ENCODE measurements around the gene ASRGL1. TPM values are rescaled to one million over a fixed set of nuclear protein-coding genes. Genes with fewer than 3 reads are reported as not detected.

The ASRGL1 gene
- total RNA-seq, 4 donors from 2014 or later, result 14.9 to 44.5 (median 35.6) TPM

DNA sequence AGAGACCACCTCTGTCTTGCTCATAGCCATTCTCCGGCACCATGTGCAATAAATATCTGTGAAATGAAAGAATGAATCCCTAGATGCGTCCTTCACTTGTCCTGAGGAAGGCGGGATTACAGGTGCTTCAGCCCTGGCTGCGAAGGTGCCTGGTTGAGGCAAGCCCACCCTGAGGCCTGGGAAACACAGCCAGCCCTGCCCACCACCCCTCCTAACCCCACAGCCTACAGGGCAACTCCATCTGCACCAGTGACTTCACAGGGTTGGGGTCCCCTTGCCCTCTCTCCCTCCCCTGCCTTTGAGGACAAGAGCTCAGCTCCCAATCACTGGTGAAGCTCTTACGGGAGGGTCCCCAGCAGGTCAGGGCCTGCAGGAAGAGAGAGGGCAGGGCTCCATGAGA, 64.1 kb downstream of the ASRGL1 start:
- H3K4me1 ChIP-seq, result peaks cover 50 to 61% (median 50%) of the 10 kb centered on the region in 4 donors

GRCh38 chr11:62401811-62402210, 64.6 kb downstream of the ASRGL1 start:
- DNase-seq, result no peak
- Histone ChIP-seq H3K4me1 (peaks cover 50 to 60% (median 50%) of the 10 kb centered on the region in 4 donors), H3K9me3 (no peaks in the 10 kb centered on the region), H3K27me3 (no peaks in the 10 kb centered on the region), H3K4me3 (no peak overlapping the region), H3K27ac (peak overlapping the region; percentile 79 to 91 (median 84)), H3K36me3 (no peaks in the 10 kb centered on the region)
- WGBS, 2 donors (ENCODE audit: low coverage in 1 of 2), result 23 to 53% methylated on average over 3 to 7 of the region's 7 CpGs
- intact Hi-C loops (cut with DNase I; ENCODE audit: low total_unique reads), result no loop called here
- in situ Hi-C loops (cut with MboI; ENCODE audit: low pct_ligation_motif_present in 1 of 4, low pct_unique_long_range_greater_than_20kb in 1 of 4, low sequenced_read_pairs in 3 of 4), result loop anchor here in 1 of 4 donors (25.0 kb wide), 1 partner anchor 285 kb away; the partner anchor contains the start of genes LRRN4CL and UBXN1
- TF ChIP-seq POLR2A (IDR thresholded peaks at IDR 0.05) (no peak), CTCF (IDR thresholded peaks at IDR 0.05) (no peak)

More for the DNA sequence above, 64.1 kb downstream of the ASRGL1 start:
- H3K27me3 ChIP-seq, result no peaks in the 10 kb centered on the region
- H3K4me3 ChIP-seq, result no peak overlapping the region
- no peaks in the 10 kb centered on the region for H3K36me3 ChIP-seq
- no peak for DNase-seq
- WGBS, 2 donors (ENCODE audit: low coverage in 1 of 2), result 78% methylated on average over 5 of the region's 5 CpGs; no CpG with 5 or more reads in 1 of the 2 donors
- H3K27ac ChIP-seq, result peak overlapping the region; percentile 79 to 91 (median 84)
- H3K9me3 ChIP-seq, result no peaks in the 10 kb centered on the region
- in situ Hi-C loops (cut with MboI; ENCODE audit: low pct_ligation_motif_present in 1 of 4, low pct_unique_long_range_greater_than_20kb in 1 of 4, low sequenced_read_pairs in 3 of 4), result loop anchor here in 1 of 4 donors (25.0 kb wide), 1 partner anchor 286 kb away; the partner anchor contains the start of genes LRRN4CL and UBXN1
- TF ChIP-seq CTCF (IDR thresholded peaks at IDR 0.05) (no peak), POLR2A (IDR thresholded peaks at IDR 0.05) (no peak), POLR2AphosphoS5 (IDR thresholded peaks at IDR 0.05) (no peak), EP300 (IDR thresholded peaks at IDR 0.05; ENCODE audit: low read depth) (no peak)
- intact Hi-C loops (cut with DNase I; ENCODE audit: low total_unique reads), result no loop called here

- Histone ChIP-seq H3K27me3 (no peaks in the 10 kb centered on the region), H3K4me3 (no peak overlapping the region), H3K27ac (peak overlapping the region; percentile 79 to 91 (median 84)), H3K4me1 (peaks cover 50 to 56% (median 50%) of the 10 kb centered on the region in 4 donors), H3K36me3 (no peaks in the 10 kb centered on the region), H3K9me3 (no peaks in the 10 kb centered on the region)
- TF ChIP-seq CTCF (IDR thresholded peaks at IDR 0.05) (no peak), POLR2A (IDR thresholded peaks at IDR 0.05) (no peak), POLR2AphosphoS5 (IDR thresholded peaks at IDR 0.05) (no peak), EP300 (IDR thresholded peaks at IDR 0.05; ENCODE audit: low read depth) (no peak)
- DNase-seq, result peak; percentile 49
- in situ Hi-C loops (cut with MboI; ENCODE audit: low pct_ligation_motif_present in 1 of 4, low pct_unique_long_range_greater_than_20kb in 1 of 4, low sequenced_read_pairs in 3 of 4) (loop anchor here in 1 of 4 donors (25.0 kb wide), 1 partner anchor 285 kb away; the partner anchor contains the start of genes LRRN4CL and UBXN1), intact Hi-C loops (cut with DNase I; ENCODE audit: low total_unique reads) (no loop called here)
- WGBS, 2 donors (ENCODE audit: low coverage in 1 of 2), result 60% methylated on average over 15 of the region's 15 CpGs; no CpG with 5 or more reads in 1 of the 2 donors
Observed at GRCh38 chr11:62402226-62402959, 65.1 kb downstream of the ASRGL1 start.

GRCh38 chr11:62402960-62403730, 65.9 kb downstream of the ASRGL1 start:
- H3K4me3 ChIP-seq, result no peak overlapping the region
- no peaks in the 10 kb centered on the region for H3K27me3 ChIP-seq
- H3K27ac ChIP-seq, result peak overlapping the region; percentile 79 to 91 (median 84)
- no peak for DNase-seq
- no peak for TF ChIP-seq POLR2A (IDR thresholded peaks at IDR 0.05)
- no peak for TF ChIP-seq EP300 (IDR thresholded peaks at IDR 0.05; ENCODE audit: low read depth)
- TF ChIP-seq POLR2AphosphoS5 (IDR thresholded peaks at IDR 0.05), result no peak
- no peak for TF ChIP-seq CTCF (IDR thresholded peaks at IDR 0.05)
- no peaks in the 10 kb centered on the region for H3K36me3 ChIP-seq
- in situ Hi-C loops (cut with MboI; ENCODE audit: low pct_ligation_motif_present in 1 of 4, low pct_unique_long_range_greater_than_20kb in 1 of 4, low sequenced_read_pairs in 3 of 4) (loop anchor here in 1 of 4 donors (25.0 kb wide), 1 partner anchor 284 kb away; the partner anchor contains the start of genes LRRN4CL and UBXN1), intact Hi-C loops (cut with DNase I; ENCODE audit: low total_unique reads) (no loop called here)
- H3K9me3 ChIP-seq, result no peaks in the 10 kb centered on the region
- H3K4me1 ChIP-seq, result peaks cover 45 to 51% (median 46%) of the 10 kb centered on the region in 4 donors
- 72 to 85% methylated on average over 8 to 12 of the region's 12 CpGs for WGBS, 2 donors (ENCODE audit: low coverage in 1 of 2)

All from transverse colon (tissue), 4 donors.